SK-MEL-5 (cell line): ENCODE results near the gene H6PD. TPM values are rescaled to one million over a fixed set of nuclear protein-coding genes. Genes with fewer than 3 reads are reported as not detected.

Experiments
- DNase-seq: peaks from one replicate; pipeline ENCODE4 v3.0.0-alpha.2; 2016; ENCODE audit warnings: low read depth, low spot score
- in situ Hi-C: cut with HindIII; loops from 2 replicates; pipeline ENCODE4 v1.10.0; 2016; ENCODE audit warnings: low sequenced_read_pairs, high pct_unique_total_duplicates, low pct_unique_long_range_greater_than_20kb
- total RNA-seq: library from RNA; depleted of rRNA; stranded (reverse); fragments of >200 nt; shearing (Covaris generic); gene quantifications from 2 replicates; pipeline ENCODE4 v1.2.3, GENCODE V29; 2014; rRNA removed

Gene H6PD
- total RNA-seq, 1 experiment from 2014 or later = 9.8 TPM

DNA sequence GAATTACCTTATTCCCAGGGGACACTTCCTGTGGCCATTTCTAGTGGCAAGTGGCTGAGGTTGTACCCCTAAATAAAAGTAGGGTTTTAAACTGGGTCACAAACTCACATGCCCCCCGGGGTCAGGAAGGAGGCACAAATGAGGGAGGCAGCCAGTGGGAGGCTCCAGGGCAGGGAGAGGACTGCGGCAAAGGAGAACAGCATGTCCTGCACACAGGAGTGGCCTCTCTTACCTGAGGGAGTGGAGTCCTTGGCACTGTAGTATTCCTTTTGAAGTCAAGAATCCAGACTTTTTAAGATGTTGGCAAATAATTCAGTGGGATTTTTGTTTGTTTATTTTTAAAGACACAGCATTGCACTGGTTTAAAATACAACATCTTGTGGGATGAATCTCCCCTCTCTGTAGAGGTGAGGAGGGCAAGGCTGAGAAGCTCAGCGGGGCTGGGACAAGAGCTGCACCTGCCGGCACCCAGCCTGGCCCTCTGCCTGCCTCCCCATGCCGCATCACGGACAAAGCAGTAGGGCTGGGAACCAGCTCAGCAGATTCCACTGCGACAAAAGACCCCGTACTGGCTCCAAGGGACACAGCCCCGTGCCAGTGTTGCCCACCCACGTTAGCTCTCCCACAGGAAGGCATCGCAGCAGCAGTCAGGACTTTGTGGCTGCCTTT lies 80.3 kb downstream of the H6PD start:
- no peak for DNase-seq
- in situ Hi-C loops = no loop called here

DNA sequence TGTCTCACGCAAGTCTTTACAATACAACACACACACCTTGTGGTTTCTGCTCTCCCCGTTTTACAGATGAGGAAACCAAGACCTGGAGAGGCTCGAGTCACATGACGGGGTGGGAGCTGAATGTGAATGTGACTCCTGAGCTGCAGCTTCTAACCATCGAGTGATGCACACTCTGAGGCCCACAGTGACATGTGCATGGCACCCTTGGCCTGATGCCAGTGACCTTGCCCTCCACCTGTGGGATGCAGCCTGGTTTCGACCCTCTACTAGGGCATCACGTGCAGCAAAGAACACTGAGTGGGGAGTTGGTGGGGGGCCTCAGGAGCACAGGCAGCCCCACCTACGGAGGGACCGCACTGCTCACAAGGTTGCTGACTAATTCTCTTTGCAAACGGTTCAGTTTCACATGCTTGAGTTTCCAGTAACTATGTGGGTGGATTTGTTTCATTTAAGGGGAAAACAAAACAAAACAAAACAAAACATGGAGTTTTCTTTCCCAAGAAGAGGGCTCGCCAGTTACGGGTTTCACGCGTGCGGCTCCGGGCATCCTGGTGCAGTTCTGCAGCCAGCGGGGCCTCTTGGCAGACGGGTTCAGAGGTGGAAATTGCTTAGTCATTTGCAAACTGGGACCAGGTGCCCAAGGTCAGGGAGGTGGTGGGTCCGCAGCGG lies 81.0 kb downstream of the H6PD start:
- in situ Hi-C loops = no loop called here
- no peak for DNase-seq

DNA sequence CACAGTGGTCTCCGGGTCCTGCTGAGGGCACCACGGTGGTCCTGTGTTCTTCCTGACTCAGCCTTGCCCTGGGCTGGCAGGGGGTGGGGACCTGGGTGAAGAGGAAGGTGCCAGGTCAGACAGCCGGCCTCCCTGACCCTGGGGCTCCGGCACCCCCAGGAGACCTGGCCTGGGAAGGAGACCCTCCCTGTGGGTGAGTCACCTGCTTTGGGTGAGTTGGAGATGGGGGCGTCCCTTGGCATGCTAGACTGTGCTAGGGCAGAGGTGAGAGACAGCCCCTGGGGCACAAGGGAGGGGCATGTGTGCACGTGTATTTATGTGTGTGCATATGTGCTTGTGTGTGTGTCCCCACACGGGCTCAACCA lies 81.5 kb downstream of the H6PD start:
- no peak for DNase-seq
- in situ Hi-C loops = no loop called here

DNA sequence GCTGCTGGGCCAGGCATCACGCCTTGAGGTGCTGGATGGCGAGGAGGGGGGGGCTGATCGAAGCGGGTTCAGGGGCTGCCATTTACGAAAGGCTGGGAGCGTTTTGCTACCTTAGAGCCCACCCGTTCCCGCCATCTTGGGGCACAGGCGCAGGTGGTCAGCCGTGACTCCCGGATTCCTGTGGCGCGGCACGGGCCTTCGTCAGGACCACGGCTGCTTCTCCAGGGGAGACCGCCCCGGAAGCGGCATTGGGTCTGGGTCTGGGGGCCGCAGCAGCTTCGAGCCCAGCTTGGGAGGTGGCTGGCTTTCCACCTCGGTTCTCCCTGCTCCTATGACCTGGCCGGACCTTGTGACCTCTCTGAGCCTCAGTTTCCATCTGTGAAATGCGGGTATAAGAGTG lies 81.9 kb downstream of the H6PD start:
- no peak for DNase-seq
- in situ Hi-C loops = no loop called here

DNA sequence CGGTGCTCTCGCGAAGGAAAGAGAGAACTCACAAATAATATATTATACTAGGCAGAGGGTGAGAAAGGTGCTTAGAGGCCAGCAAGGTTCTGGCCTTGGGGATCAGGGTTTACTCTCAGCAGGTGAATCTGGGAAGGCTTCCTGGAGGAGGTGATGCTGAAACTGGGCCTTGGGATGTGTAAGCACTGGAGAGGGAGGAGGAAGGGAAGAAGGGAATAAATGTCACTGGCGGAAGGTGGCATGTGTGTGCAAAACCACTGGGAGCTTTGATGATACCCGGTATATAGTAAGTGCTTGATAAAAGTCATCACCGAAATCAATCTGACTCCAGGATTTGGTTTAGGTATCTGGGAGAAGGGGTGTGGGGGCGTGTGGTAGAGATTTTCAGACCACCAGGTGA lies 82.5 kb downstream of the H6PD start:
- in situ Hi-C loops = no loop called here
- no peak for DNase-seq

DNA sequence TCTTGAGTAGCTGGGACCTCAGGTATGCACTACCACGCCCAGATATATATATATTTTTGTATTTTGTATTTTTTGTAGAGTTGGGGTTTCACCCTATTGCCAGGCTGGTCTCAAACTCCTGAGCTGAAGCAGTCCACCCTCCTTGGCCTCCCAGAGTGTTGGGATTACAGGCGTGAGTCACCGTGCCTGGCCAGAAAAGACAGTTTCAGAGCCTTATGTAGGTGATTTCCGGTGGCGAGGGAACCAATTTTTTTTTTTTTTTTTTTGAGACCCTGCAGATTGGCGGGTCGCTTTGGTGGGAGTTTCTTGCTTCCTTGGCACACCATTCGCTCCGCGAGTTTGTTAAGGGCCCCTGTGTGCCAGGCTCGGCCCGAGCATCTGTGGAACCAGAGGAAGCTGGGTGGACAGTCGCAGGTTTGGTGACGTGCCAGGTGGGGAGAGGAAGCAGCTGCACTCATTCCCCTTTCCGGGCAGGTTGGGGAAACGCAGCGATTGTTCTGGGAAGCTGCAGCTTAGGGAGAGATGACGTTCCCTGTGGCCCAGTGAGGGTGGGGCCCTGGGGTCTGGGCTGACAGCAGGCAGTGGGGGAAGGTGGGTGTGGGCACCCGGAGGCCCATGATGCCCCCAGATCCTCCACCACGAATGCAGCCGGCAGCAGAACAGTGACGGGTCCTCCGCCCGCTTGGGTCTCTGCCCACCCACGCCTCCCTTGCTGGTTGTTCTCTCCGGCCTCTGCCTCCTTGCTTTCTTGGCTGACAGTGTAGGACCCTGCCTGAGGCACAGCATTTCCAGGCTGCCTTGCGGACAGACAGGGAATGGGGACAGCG lies 83.2 kb downstream of the H6PD start:
- DNase-seq = no peak
- in situ Hi-C loops = no loop called here

DNA sequence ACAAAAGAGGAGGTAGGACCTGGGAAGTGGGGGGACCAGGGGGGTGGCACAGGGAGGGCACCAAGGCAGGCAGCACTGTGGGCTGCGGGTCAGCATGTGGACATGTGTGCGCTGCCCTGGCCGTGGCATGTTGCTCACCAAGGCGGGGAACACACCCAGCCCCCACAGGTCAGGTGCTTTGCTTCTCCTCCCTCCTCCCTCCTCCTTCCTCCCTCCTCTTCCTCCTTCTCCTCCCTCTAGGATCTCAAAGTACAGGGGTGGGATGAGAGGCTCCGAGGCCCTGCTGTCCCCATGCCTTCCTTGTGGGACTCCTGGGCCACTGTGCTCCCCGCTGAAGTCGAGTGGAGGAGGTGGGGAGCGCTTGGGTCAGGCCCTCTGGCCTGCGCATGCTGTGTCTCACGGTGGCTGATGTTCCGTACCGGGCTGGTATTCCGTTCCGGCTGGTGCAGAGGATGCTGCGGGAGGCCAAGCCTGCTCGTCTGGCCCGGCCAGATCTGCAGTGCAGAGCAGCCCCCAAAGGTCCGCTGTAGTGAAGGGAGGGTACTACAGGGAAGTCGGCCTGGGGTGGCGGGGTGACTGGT lies 84.7 kb downstream of the H6PD start:
- in situ Hi-C loops = no loop called here
- DNase-seq = no peak

DNA sequence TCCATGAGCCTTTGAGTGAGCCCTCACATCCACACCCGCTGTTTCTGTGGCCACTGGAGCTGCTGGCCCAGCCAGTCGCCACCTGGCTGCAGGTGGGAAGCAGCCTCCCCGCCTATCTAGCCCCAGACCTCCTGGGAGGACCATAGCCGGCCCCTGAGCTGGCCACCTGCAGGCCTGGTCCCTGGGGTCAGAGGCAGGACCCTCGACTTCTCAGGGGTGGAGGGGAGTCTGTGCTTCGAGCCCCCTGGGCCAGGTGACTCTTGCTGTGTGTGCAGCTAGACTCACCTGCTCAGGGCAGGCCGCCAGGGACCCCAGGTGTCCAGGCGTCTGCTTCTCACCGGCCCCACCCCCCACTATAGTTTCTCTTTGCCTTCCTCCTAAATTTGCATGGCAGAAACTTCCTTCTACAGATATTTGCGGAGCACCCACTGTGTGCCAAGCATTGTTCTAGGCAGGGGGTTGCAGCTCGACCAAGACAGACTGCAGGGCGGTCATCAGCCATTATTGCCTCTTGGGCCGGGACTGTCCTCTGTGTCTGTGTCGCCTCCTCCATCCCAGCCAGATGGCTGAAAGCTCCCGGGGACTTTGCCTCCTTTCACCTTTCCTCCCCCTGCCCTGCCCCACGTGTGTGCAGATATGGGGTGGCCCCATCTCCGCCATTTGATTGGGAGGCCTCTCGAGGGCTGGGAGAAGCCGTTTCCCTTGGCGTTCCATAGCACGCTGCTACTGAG lies 85.4 kb downstream of the H6PD start:
- in situ Hi-C loops = no loop called here
- no peak for DNase-seq

Other genes with a start within 250 kb of the H6PD start
- not detected in 2 replicates for gene SLC2A7, start 208.4 kb upstream of the H6PD start, total RNA-seq
- gene SLC2A5, start 165.1 kb upstream of the H6PD start, total RNA-seq = 0.11 TPM in 2 replicates
- gene GPR157, start 105.7 kb upstream of the H6PD start, total RNA-seq = 5.4 and 6.9 TPM in 2 replicates
- 33.4 and 36.1 TPM in 2 replicates for gene SPSB1, start 58.1 kb downstream of the H6PD start, total RNA-seq